IMR-90 (cell line): ENCODE data around the gene EPGN. TPM values are rescaled to one million over a fixed set of nuclear protein-coding genes. Genes with fewer than 3 reads are reported as not detected.

ENCODE experiments used
- ATAC-seq: fragments of 200-7000 bp; cut with Tn5 transposase; 2 replicates; pipeline ENCODE4 v1.9.1; 2020; ENCODE audit warnings: low read depth, mild to moderate bottlenecking, moderate library complexity
- BruUV-seq: library from RNA; stranded (reverse); fragments of 400-500 nt; replicated peaks from 2 replicates; lab custom pipeline; 2021; lab: Mats Ljungman, UMichigan
- CTCF ChIA-PET: fragments of 300-600 bp; formaldehyde crosslinking; extraction: SDS; loops from one replicate; lab custom pipeline; 2021; ENCODE audit warnings: antibody characterized with exemption; lab: Yijun Ruan, JAX
- POLR2A ChIA-PET: fragments of 300-600 bp; sonication (Branson Sonifier 250); formaldehyde crosslinking; loops from one replicate; lab custom pipeline; 2022; ENCODE audit warnings: antibody characterized with exemption; ENCODE audit not compliant: unreplicated experiment; lab: Charles Lee
- DNase-seq: peaks from one replicate; pipeline ENCODE4 v3.0.0; 2013
- H2AFZ ChIP-seq: replicated peaks from 2 replicates; pipeline ENCODE3; 2013; ENCODE audit warnings: low read length, mild to moderate bottlenecking; ENCODE audit not compliant: poor library complexity
- H2AK5ac ChIP-seq: 2 replicates; pipeline ENCODE4 v1.6.1; 2013; ENCODE audit warnings: low read depth, low read length, inconsistent platforms
- H2AK9ac ChIP-seq: replicated peaks from 2 replicates; pipeline ENCODE3; 2013; ENCODE audit warnings: mild to moderate bottlenecking, low read depth, low read length, moderate library complexity; ENCODE audit not compliant: poor library complexity
- H2BK120ac ChIP-seq: 2 replicates; pipeline ENCODE4 v1.6.1; 2013; ENCODE audit warnings: low read depth, low read length, inconsistent platforms
- H2BK15ac ChIP-seq: 3 replicates; pipeline ENCODE4 v1.6.1; 2013; ENCODE audit warnings: low read depth, low read length, inconsistent platforms
- H2BK20ac ChIP-seq: 2 replicates; pipeline ENCODE4 v1.6.1; 2013; ENCODE audit warnings: low read depth, mild to moderate bottlenecking, inconsistent platforms, low read length, moderate library complexity
- H2BK5ac ChIP-seq: 2 replicates; pipeline ENCODE4 v1.6.1; 2013; ENCODE audit warnings: mild to moderate bottlenecking, low read depth, low read length, inconsistent platforms; ENCODE audit not compliant: poor library complexity, severe bottlenecking
- H3K14ac ChIP-seq: replicated peaks from 2 replicates; pipeline ENCODE4 v1.6.1; 2013; ENCODE audit warnings: low read depth, low read length, inconsistent platforms
- H3K18ac ChIP-seq: 2 replicates; pipeline ENCODE4 v1.6.1; 2013; ENCODE audit warnings: low read depth, low read length, control low read depth
- H3K23ac ChIP-seq: 2 replicates; pipeline ENCODE4 v1.6.1; 2013; ENCODE audit warnings: low read depth, low read length, inconsistent platforms
- H3K27ac ChIP-seq: 2 replicates; pipeline ENCODE4 v1.5.1; 2013; ENCODE audit warnings: mild to moderate bottlenecking, control low read depth, low read length; ENCODE audit not compliant: insufficient read depth
- H3K27me3 ChIP-seq: 2 replicates; pipeline ENCODE4 v1.6.1; 2013; ENCODE audit warnings: low read length; ENCODE audit not compliant: control insufficient read depth, insufficient read depth
- H3K36me3 ChIP-seq: 2 replicates; pipeline ENCODE4 v1.6.1; 2013; ENCODE audit warnings: low read length, mixed read lengths; ENCODE audit not compliant: control insufficient read depth, insufficient read depth
- H3K4ac ChIP-seq: 2 replicates; pipeline ENCODE4 v1.6.1; 2013; ENCODE audit warnings: low read depth, low read length, inconsistent platforms
- H3K4me1 ChIP-seq: 2 replicates; pipeline ENCODE4 v1.6.1; 2013; ENCODE audit warnings: low read length, mixed read lengths; ENCODE audit not compliant: control insufficient read depth, insufficient read depth
- H3K4me2 ChIP-seq: 2 replicates; pipeline ENCODE4 v1.6.1; 2013; ENCODE audit warnings: low read depth, mild to moderate bottlenecking, control low read depth, low read length, moderate library complexity
- H3K4me3 ChIP-seq: 2 replicates; pipeline ENCODE4 v1.5.1; 2013; ENCODE audit warnings: low read depth, mild to moderate bottlenecking, control low read depth, low read length, moderate library complexity; ENCODE audit not compliant: insufficient read depth
- H3K56ac ChIP-seq: 2 replicates; pipeline ENCODE4 v1.6.1; 2013; ENCODE audit warnings: low read length, inconsistent platforms; ENCODE audit not compliant: insufficient read depth; ENCODE audit errors: extremely low read depth
- H3K79me1 ChIP-seq, 2 experiments: 2 replicates each; pipeline ENCODE4 v1.6.1; 2013; ENCODE audit warnings: low read length in 2 of 2, inconsistent platforms in 1 of 2, low read depth in 1 of 2
- H3K9ac ChIP-seq: 2 replicates; pipeline ENCODE4 v1.6.1; 2013; ENCODE audit warnings: low read depth, low read length, control low read depth
- H3K9me1 ChIP-seq: 2 replicates; pipeline ENCODE4 v1.6.1; 2013; ENCODE audit warnings: low read length, inconsistent platforms; ENCODE audit not compliant: insufficient read depth
- H3K9me3 ChIP-seq: 2 replicates; pipeline ENCODE4 v1.6.1; 2013; ENCODE audit warnings: low read length; ENCODE audit not compliant: control insufficient read depth, insufficient read depth
- H4K20me1 ChIP-seq: 2 replicates; pipeline ENCODE4 v1.6.1; 2013; ENCODE audit warnings: low read length, inconsistent platforms; ENCODE audit not compliant: insufficient read depth
- H4K5ac ChIP-seq: 2 replicates; pipeline ENCODE4 v1.6.1; 2013; ENCODE audit warnings: mild to moderate bottlenecking, low read depth, low read length, control low read depth
- H4K8ac ChIP-seq, 2 experiments: 2 replicates each; pipeline ENCODE4 v1.6.1; 2013; ENCODE audit warnings: low read depth in 2 of 2, low read length in 2 of 2, control low read depth in 1 of 2, inconsistent platforms in 1 of 2
- H4K91ac ChIP-seq: 2 replicates; pipeline ENCODE4 v1.6.1; 2013; ENCODE audit warnings: low read depth, low read length, inconsistent platforms; ENCODE audit not compliant: insufficient read depth
- CEBPB ChIP-seq: IDR thresholded peaks from 2 replicates; pipeline ENCODE4 v1.6.1; 2012; ENCODE audit warnings: low read depth, low read length, improper control_type of control experiment
- CHD1 ChIP-seq: IDR thresholded peaks from 2 replicates; pipeline ENCODE4 v1.6.1; 2012; ENCODE audit warnings: low read depth, low read length, improper control_type of control experiment
- ELK1 ChIP-seq: fragments of 150-350 bp; IDR thresholded peaks from 2 replicates; pipeline ENCODE4 v1.6.1; 2016; ENCODE audit warnings: low read depth, mild to moderate bottlenecking, low read length, moderate library complexity, borderline replicate concordance
- FOS ChIP-seq: fragments of 150-350 bp; IDR thresholded peaks from 2 replicates; pipeline ENCODE4 v1.6.1; 2016; ENCODE audit warnings: low read depth, low read length
- MAZ ChIP-seq: IDR thresholded peaks from 2 replicates; pipeline ENCODE4 v1.6.1; 2012; ENCODE audit warnings: low read depth, mild to moderate bottlenecking, low read length, improper control_type of control experiment, moderate library complexity, borderline replicate concordance
- POLR2A ChIP-seq: IDR thresholded peaks from 2 replicates; pipeline ENCODE4 v1.6.1; 2012; ENCODE audit warnings: mild to moderate bottlenecking, low read depth, low read length
- RAD21 ChIP-seq: IDR thresholded peaks from 2 replicates; pipeline ENCODE4 v1.6.1; 2012; ENCODE audit warnings: low read length, improper control_type of control experiment
- RCOR1 ChIP-seq: IDR thresholded peaks from 2 replicates; pipeline ENCODE4 v1.6.1; 2012; ENCODE audit warnings: mild to moderate bottlenecking, low read length, improper control_type of control experiment; ENCODE audit not compliant: insufficient replicate concordance
- USF2 ChIP-seq: fragments of 150-350 bp; IDR thresholded peaks from 2 replicates; pipeline ENCODE4 v1.6.1; 2017; ENCODE audit warnings: mild to moderate bottlenecking, antibody characterized with exemption, low read length, low read depth
- WGBS, 2 experiments: methylation state at CpG; one replicate each; pipeline versions ENCODE4 v1.1.5 to v1.1.7; 2013; ENCODE audit warnings: missing lambda C conversion rate in 2 of 2; ENCODE audit not compliant: insufficient read length in 1 of 2; ENCODE audit errors: extremely low coverage in 2 of 2; 5-methylcytosine and 5-hydroxymethylcytosine counted together
- dilution Hi-C: fragments of 300-500 bp; cut with HindIII; formaldehyde crosslinking; loops from one replicate; pipeline ENCODE4 v1.14.3; 2018; ENCODE audit warnings: low sequenced_read_pairs; ENCODE audit not compliant: unreplicated experiment
- in situ Hi-C: fragments of 300-500 bp; cut with MboI; formaldehyde crosslinking; loops from 3 replicates; pipeline ENCODE4 v1.14.3; 2019; ENCODE audit warnings: low sequenced_read_pairs, inconsistent platforms, mixed read lengths
- intact Hi-C: fragments of 100-400 bp; cut with micrococcal nuclease; formaldehyde crosslinking; loops from 2 replicates; pipeline ENCODE4 v1.10.0; 2022
- polyA plus RNA-seq, 3 experiments: library from polyadenylated mRNA; depleted of rRNA; stranded (reverse); fragments of >200 nt; gene quantifications; 2 replicates each; pipeline ENCODE4 v1.2.3, GENCODE V29; 2012; ENCODE audit warnings: low replicate concordance in 1 of 3
- total RNA-seq: library from RNA; depleted of rRNA; stranded (reverse); fragments of >200 nt; gene quantifications from 2 replicates; pipeline ENCODE4 v1.2.3, GENCODE V29; 2012

Gene EPGN
- total and polyA plus RNA-seq, 2 of the 4 experiments (the other 2 are of a cell fraction) = 0.18 TPM; not detected in 1

DNA sequence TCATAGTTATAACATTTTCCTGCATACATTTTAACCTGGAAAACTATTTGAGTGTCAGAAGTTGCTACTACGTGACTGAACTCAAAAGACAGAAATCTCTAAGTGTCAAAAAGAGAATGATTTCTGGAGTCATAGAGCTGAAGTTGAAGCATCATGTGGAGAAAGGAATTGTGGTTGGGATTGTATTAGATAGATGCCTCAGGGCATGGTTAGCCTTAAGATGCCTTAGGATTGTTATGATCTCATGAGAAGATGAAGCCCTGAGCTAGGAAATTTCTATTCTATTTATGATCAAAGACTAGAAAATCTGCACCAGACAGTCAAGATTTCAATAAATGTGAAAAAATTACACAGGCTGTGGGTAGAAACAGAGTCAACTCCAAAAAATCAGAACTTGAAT is 20.2 kb downstream of the EPGN start:
- TF ChIP-seq USF2 (no peak), RCOR1 (no peak), MAZ (no peak), ELK1 (no peak), CEBPB (no peak), CHD1 (no peak), RAD21 (no peak), POLR2A (no peak), FOS (no peak)
- no peak overlapping the region for H2AK5ac ChIP-seq
- no peak overlapping the region for H3K4me2 ChIP-seq
- no peak overlapping the region for H3K23ac ChIP-seq
- H3K4me1 ChIP-seq = no peaks in the 10 kb centered on the region
- H3K9me1 ChIP-seq = no peaks in the 10 kb centered on the region
- H2AK9ac ChIP-seq = no peak overlapping the region
- no peak overlapping the region for H4K8ac ChIP-seq
- H3K18ac ChIP-seq = no peak overlapping the region
- no peak overlapping the region for H3K9ac ChIP-seq
- no peak overlapping the region for H3K14ac ChIP-seq
- H4K91ac ChIP-seq = no peak overlapping the region
- peaks cover 2% of the 10 kb centered on the region for H3K27me3 ChIP-seq
- H3K4me3 ChIP-seq = no peak overlapping the region
- H2AFZ ChIP-seq = no peak overlapping the region
- no peaks in the 10 kb centered on the region for H4K20me1 ChIP-seq
- CTCF ChIA-PET = interaction anchor here (0.5 kb wide), 1 partner anchor 212 kb away, joined by 3 read pairs; no protein-coding TSS in a partner anchor
- intact Hi-C loops = no loop called here
- no peak overlapping the region for H2BK15ac ChIP-seq
- no peak overlapping the region for H3K4ac ChIP-seq
- BruUV-seq = no TSS peak
- no peak overlapping the region for H3K56ac ChIP-seq
- no peak overlapping the region for H2BK5ac ChIP-seq
- POLR2A ChIA-PET = no interaction called here
- in situ Hi-C loops = loop anchor here (25.0 kb wide), 1 partner anchor 1159 kb away; no protein-coding TSS in a partner anchor
- no peak overlapping the region for H3K27ac ChIP-seq
- WGBS, 2 experiments = no CpG with 5 or more reads among the region's 1 CpG
- dilution Hi-C loops = no loop called here
- no peaks in the 10 kb centered on the region for H3K36me3 ChIP-seq
- H2BK20ac ChIP-seq = no peak overlapping the region
- no peaks in the 10 kb centered on the region for H3K9me3 ChIP-seq
- H3K79me1 ChIP-seq = no peaks in the 10 kb centered on the region
- DNase-seq = peak; percentile 27
- no peak overlapping the region for H2BK120ac ChIP-seq
- no peak overlapping the region for H4K5ac ChIP-seq
- no peak for ATAC-seq
